Keratinocyte (primary cell): ENCODE measurements around the gene WDFY2. TPM values are rescaled to one million over a fixed set of nuclear protein-coding genes. Genes with fewer than 3 reads are reported as not detected.

Experiments used
- DNase-seq: peaks from one replicate; pipeline ENCODE4 v3.0.0-alpha.2; 2011; ENCODE audit warnings: low read depth, missing footprints, low spot score
- FAIRE-seq: peaks from 2 replicates; lab custom pipeline; 2011; peaks lifted over from hg19 to GRCh38; lab: Jason Lieb, UNC
- H2AFZ ChIP-seq: 2 replicates; pipeline ENCODE4 v1.6.0; 2012; ENCODE audit warnings: low read length, control low read depth, inconsistent platforms; ENCODE audit not compliant: control insufficient read depth
- H3K27ac ChIP-seq: 2 replicates; pipeline ENCODE4 v1.5.1; 2011; ENCODE audit warnings: low read length; ENCODE audit not compliant: control insufficient read depth, insufficient read depth
- H3K27me3 ChIP-seq: 3 replicates; pipeline ENCODE4 v1.6.0; 2011; ENCODE audit warnings: low read length; ENCODE audit not compliant: control insufficient read depth, insufficient read depth; ENCODE audit errors: extremely low read depth
- H3K36me3 ChIP-seq, 2 experiments: 2 replicates in 1 of 2; 3 replicates in 1 of 2; pipeline ENCODE4 v1.5.1; 2011; ENCODE audit warnings: low read length in 2 of 2, mild to moderate bottlenecking in 1 of 2; ENCODE audit not compliant: control insufficient read depth in 2 of 2, insufficient read depth in 2 of 2; ENCODE audit errors: extremely low read depth in 1 of 2
- H3K4me1 ChIP-seq: 3 replicates; pipeline ENCODE4 v1.5.1; 2011; ENCODE audit warnings: low read length; ENCODE audit not compliant: control insufficient read depth, insufficient read depth; ENCODE audit errors: extremely low read depth
- H3K4me2 ChIP-seq: 3 replicates; pipeline ENCODE4 v1.6.0; 2011; ENCODE audit warnings: low read depth, low read length; ENCODE audit not compliant: control insufficient read depth, insufficient read depth; ENCODE audit errors: extremely low read depth
- H3K4me3 ChIP-seq, 3 experiments: fragments of 200-600 bp in 1 of 3; sonication (generic) in 1 of 3; 2 replicates in 2 of 3; 3 replicates in 1 of 3; pipeline ENCODE4 v1.5.1; 2011 to 2016; ENCODE audit warnings: low read length in 3 of 3, mild to moderate bottlenecking in 3 of 3, control low read depth in 2 of 3, inconsistent platforms in 1 of 3, low read depth in 1 of 3, mixed read lengths in 1 of 3, mixed run types in 1 of 3, moderate library complexity in 1 of 3; ENCODE audit not compliant: control insufficient read depth in 2 of 3, insufficient read depth in 2 of 3; ENCODE audit errors: extremely low read depth in 1 of 3
- H3K79me2 ChIP-seq: 2 replicates; pipeline ENCODE4 v1.6.0; 2012; ENCODE audit warnings: low read length; ENCODE audit not compliant: control insufficient read depth, insufficient read depth
- H3K9ac ChIP-seq: 3 replicates; pipeline ENCODE4 v1.6.0; 2011; ENCODE audit warnings: low read length; ENCODE audit not compliant: control insufficient read depth, insufficient read depth; ENCODE audit errors: extremely low read depth
- H3K9me1 ChIP-seq: 3 replicates; pipeline ENCODE4 v1.6.0; 2011; ENCODE audit warnings: low read length; ENCODE audit not compliant: control insufficient read depth, insufficient read depth; ENCODE audit errors: extremely low read depth
- H3K9me3 ChIP-seq: 2 replicates; pipeline ENCODE4 v1.5.1; 2012; ENCODE audit warnings: low read depth, low read length; ENCODE audit not compliant: control insufficient read depth
- H4K20me1 ChIP-seq: 3 replicates; pipeline ENCODE4 v1.6.0; 2011; ENCODE audit warnings: low read length; ENCODE audit not compliant: control insufficient read depth, insufficient read depth; ENCODE audit errors: extremely low read depth
- CTCF ChIP-seq, 3 experiments: IDR thresholded peaks in 1 of 3; conservative IDR thresholded peaks in 1 of 3; optimal IDR thresholded peaks in 1 of 3; 2 replicates in 2 of 3; 3 replicates in 1 of 3; pipeline versions ENCODE3 to v1.5.1; 2011; ENCODE audit warnings: low read length in 3 of 3, mild to moderate bottlenecking in 3 of 3, moderate library complexity in 2 of 3, control low read depth in 1 of 3, inconsistent platforms in 1 of 3; ENCODE audit not compliant: insufficient read depth in 2 of 3; ENCODE audit errors: extremely low read depth in 1 of 3
- EZH2 ChIP-seq: IDR thresholded peaks from one replicate; pipeline ENCODE4 v1.6.1; 2012; ENCODE audit warnings: inconsistent platforms, mild to moderate bottlenecking, low read length, moderate library complexity
- dilution Hi-C: fragments of 300-500 bp; cut with MboI; formaldehyde crosslinking; loops from one replicate; pipeline ENCODE4 v1.7.0; 2020; ENCODE audit warnings: low sequenced_read_pairs; ENCODE audit not compliant: extremely low pct_ligation_motif_present
- polyA plus RNA-seq, 5 experiments: library from polyadenylated mRNA; depleted of rRNA in 3 of 5; stranded (reverse) in 3 of 5; stranded (forward) in 1 of 5; unstranded in 1 of 5; fragments of >200 nt; gene quantifications; 1 replicate in 1 of 5; 2 replicates in 3 of 5; 3 replicates in 1 of 5; pipeline versions ENCODE4 v1.2.1 to v1.2.3, GENCODE V29; 2011 to 2012; ENCODE audit warnings: missing spikeins in 2 of 5, low read depth in 1 of 5, low replicate concordance in 1 of 5

WDFY2 gene
- polyA plus RNA-seq, 1 donor (not counting 4 experiments of a cell fraction or from before 2014, with no cell fraction given), result 18.6 TPM

DNA sequence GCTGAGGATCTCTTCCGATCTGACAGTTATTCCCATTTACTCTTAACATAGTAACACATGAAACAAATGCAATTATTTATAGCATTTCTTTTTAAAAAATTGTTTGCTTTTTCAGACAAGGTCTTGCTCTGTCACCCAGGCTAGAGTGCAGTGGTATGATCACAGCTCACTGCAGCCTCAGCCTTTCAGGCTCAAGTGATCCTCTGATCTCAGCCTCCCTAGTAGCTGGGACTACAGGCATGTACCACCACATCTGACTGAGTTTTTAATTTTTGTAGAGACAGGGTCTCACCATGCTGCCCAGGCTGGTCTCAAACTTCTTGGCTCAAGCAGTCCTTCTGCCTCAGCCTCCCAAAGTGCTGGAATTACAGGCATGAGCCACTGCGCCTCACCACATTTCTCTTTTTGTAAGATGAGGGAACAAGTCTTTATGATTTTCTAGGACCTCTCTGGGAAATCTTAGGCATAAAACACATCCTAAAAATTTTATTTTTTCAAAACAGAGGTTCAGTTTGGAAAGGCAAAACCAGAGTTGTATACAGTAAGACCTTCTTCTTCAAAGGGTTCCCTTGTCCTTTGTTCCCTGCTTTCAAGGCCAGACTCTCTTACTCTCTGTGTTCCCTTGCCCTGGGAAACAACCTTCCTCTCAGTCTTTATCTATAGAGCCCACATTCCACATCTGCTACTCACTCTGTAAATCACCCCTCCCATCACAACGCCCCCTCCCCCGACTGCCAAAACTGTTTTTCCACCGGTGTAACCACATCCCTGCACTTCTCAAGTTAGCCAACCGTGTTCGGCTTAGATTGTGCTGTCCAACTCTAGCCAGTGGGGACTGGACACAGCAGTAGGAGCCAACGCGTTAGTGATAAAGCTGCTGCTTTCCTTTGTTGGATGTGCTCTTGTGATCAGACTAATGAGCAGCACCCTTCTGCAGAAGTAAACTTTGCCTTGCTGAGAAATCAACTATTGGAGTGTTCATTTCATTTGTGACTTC, 163.5 kb downstream of the WDFY2 start:
- dilution Hi-C loops, result no loop called here
- Histone ChIP-seq H3K36me3 (peaks cover 22 to 26% of the 10 kb centered on the region in 2 experiments), H3K9me1 (no peaks in the 10 kb centered on the region), H3K4me1 (no peaks in the 10 kb centered on the region), H2AFZ (no peak overlapping the region), H3K9ac (no peak overlapping the region), H3K27me3 (no peaks in the 10 kb centered on the region), H3K4me2 (no peak overlapping the region), H4K20me1 (no peaks in the 10 kb centered on the region), H3K27ac (no peak overlapping the region), H3K9me3 (peaks cover 5% of the 10 kb centered on the region), H3K4me3 (no peak overlapping the region), H3K79me2 (peaks cover 2% of the 10 kb centered on the region)
- no peak for TF ChIP-seq CTCF (optimal IDR thresholded peaks at IDR 0.05 in 1 of 3, IDR thresholded peaks at IDR 0.05 in 1 of 3, conservative IDR thresholded peaks at IDR 0.05 in 1 of 3; ENCODE audit: extremely low read depth in 1 of 3, insufficient read depth in 2 of 3, low read length in 3 of 3)
- TF ChIP-seq EZH2, result no peak
- DNase-seq (no peak), FAIRE-seq (no peak)

GRCh38 chr13:51756651-51757050, 172.4 kb downstream of the WDFY2 start:
- Histone ChIP-seq H3K27me3 (no peaks in the 10 kb centered on the region), H3K9ac (no peak overlapping the region), H3K79me2 (no peaks in the 10 kb centered on the region), H3K4me1 (peaks cover 4% of the 10 kb centered on the region), H2AFZ (no peak overlapping the region), H3K27ac (no peak overlapping the region), H3K9me3 (no peaks in the 10 kb centered on the region), H3K36me3 (peaks cover 38 to 39% of the 10 kb centered on the region in 2 experiments), H3K9me1 (no peaks in the 10 kb centered on the region), H3K4me3 (no peak overlapping the region), H4K20me1 (no peaks in the 10 kb centered on the region), H3K4me2 (no peak overlapping the region)
- dilution Hi-C loops, result no loop called here
- TF ChIP-seq CTCF (optimal IDR thresholded peaks at IDR 0.05 in 1 of 3, IDR thresholded peaks at IDR 0.05 in 1 of 3, conservative IDR thresholded peaks at IDR 0.05 in 1 of 3; ENCODE audit: extremely low read depth in 1 of 3, insufficient read depth in 2 of 3, low read length in 3 of 3) (no peak), EZH2 (no peak)
- DNase-seq (no peak), FAIRE-seq (no peak)
